PC-9 (cell line): Measurements from ENCODE around the gene C10orf95. TPM values are rescaled to one million over a fixed set of nuclear protein-coding genes. Genes with fewer than 3 reads are reported as not detected.

Experiments used
- BruUV-seq: library from RNA; stranded (reverse); fragments of 400-500 nt; replicated peaks from 2 replicates; lab custom pipeline; 2021; lab: Mats Ljungman, UMichigan
- CTCF ChIA-PET: fragments of 300-600 bp; sonication (Branson Sonifier 250); formaldehyde crosslinking; loops from one replicate; lab custom pipeline; 2022; ENCODE audit warnings: antibody characterized with exemption; lab: Charles Lee
- POLR2A ChIA-PET: fragments of 300-600 bp; sonication (Branson Sonifier 250); formaldehyde crosslinking; loops from one replicate; lab custom pipeline; 2022; ENCODE audit warnings: antibody characterized with exemption; ENCODE audit not compliant: unreplicated experiment; lab: Charles Lee
- DNase-seq, 2 experiments: peaks; one replicate each; pipeline versions ENCODE4 v3.0.0 to v3.0.0-alpha.2; 2015 to 2022; ENCODE audit warnings: mixed read lengths in 1 of 2
- H2AFZ ChIP-seq: fragments of 200-600 bp; sonication (generic); 2 replicates; pipeline ENCODE4 v1.8.1; 2017; ENCODE audit warnings: antibody characterized with exemption
- H3F3A ChIP-seq: fragments of 200-600 bp; sonication (generic); 2 replicates; pipeline ENCODE4 v1.8.1; 2017; ENCODE audit warnings: antibody characterized with exemption, mild to moderate bottlenecking, low read depth; ENCODE audit not compliant: insufficient read depth
- H3K27ac ChIP-seq: fragments of 200-600 bp; sonication (generic); 2 replicates; pipeline ENCODE4 v1.6.1; 2016; ENCODE audit warnings: mixed run types
- H3K27me3 ChIP-seq: fragments of 200-600 bp; sonication (generic); 2 replicates; pipeline ENCODE4 v1.6.1; 2016; ENCODE audit warnings: low read depth, mixed run types; ENCODE audit not compliant: insufficient read depth
- H3K36me3 ChIP-seq: fragments of 200-600 bp; sonication (generic); 2 replicates; pipeline ENCODE4 v1.6.1; 2016; ENCODE audit warnings: low read depth, mixed run types
- H3K4me1 ChIP-seq: fragments of 200-600 bp; sonication (generic); replicated peaks from 2 replicates; pipeline ENCODE4 v1.6.1; 2016; ENCODE audit warnings: mixed run types; ENCODE audit not compliant: insufficient read depth
- H3K4me2 ChIP-seq: fragments of 200-600 bp; sonication (generic); 2 replicates; pipeline ENCODE4 v1.6.1; 2017; ENCODE audit warnings: mixed run types
- H3K4me3 ChIP-seq: fragments of 200-600 bp; sonication (generic); 2 replicates; pipeline ENCODE4 v1.6.1; 2016; ENCODE audit warnings: mixed run types
- H3K79me2 ChIP-seq: fragments of 200-600 bp; sonication (generic); 2 replicates; pipeline ENCODE4 v1.6.1; 2017; ENCODE audit warnings: low read depth, mixed run types
- H3K9me2 ChIP-seq: fragments of 200-600 bp; sonication (generic); 2 replicates; pipeline ENCODE4 v1.8.1; 2017; ENCODE audit warnings: mild to moderate bottlenecking; ENCODE audit not compliant: insufficient read depth
- H3K9me3 ChIP-seq: fragments of 200-600 bp; sonication (generic); 2 replicates; pipeline ENCODE4 v1.8.1; 2016; ENCODE audit warnings: low read depth; ENCODE audit not compliant: insufficient read depth
- H4K20me1 ChIP-seq: fragments of 200-600 bp; sonication (generic); 2 replicates; pipeline ENCODE4 v1.8.1; 2017; ENCODE audit not compliant: insufficient read depth
- EZH2 ChIP-seq: fragments of 200-600 bp; sonication (generic); IDR thresholded peaks from 2 replicates; pipeline ENCODE4 v1.8.0; 2017; ENCODE audit warnings: antibody characterized with exemption, low read depth
- intact Hi-C: fragments of 100-400 bp; cut with micrococcal nuclease; formaldehyde crosslinking; loops from one replicate; pipeline ENCODE4 v1.10.0; 2022; ENCODE audit not compliant: unreplicated experiment
- total RNA-seq: library from RNA; stranded (reverse); gene quantifications from 2 replicates; pipeline ENCODE4 v1.2.3, GENCODE V29; 2021
- TF ChIP-seq, protein P1 (sequence below): fragments of 200-600 bp; sonication (generic); conservative IDR thresholded peaks from 2 replicates; pipeline ENCODE4 v1.6.1; 2017; ENCODE audit warnings: mixed run types, antibody characterized with exemption, mild to moderate bottlenecking, moderate library complexity

Gene C10orf95
- total RNA-seq, 1 experiment from 2014 or later = 1.0 TPM

DNA sequence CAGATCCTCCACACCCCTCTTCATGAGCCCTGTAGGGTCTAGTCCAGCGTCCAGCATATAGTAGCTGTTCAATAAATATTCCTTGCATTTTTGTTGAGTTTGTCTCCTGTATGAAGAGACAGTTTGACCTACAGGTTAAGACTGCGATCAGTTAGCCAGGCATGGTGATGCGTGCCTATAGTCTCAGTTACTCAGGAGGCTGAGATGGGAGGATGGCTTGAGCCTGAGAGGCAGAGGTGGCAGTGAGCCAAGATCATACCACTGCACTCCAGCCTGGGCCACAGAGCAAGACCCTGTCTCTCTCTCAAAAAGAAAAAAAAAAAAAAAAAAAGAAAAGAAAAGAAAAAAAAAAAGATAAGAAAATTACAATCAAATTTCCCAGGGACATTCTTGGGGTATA lies 13.8 kb downstream of the C10orf95 start:
- BruUV-seq = no TSS peak
- Histone ChIP-seq H3K9me2 (no peaks in the 10 kb centered on the region), H3K9me3 (no peaks in the 10 kb centered on the region), H3K4me2 (no peak overlapping the region), H3K36me3 (no peaks in the 10 kb centered on the region), H3K27ac (no peak overlapping the region), H2AFZ (no peak overlapping the region), H3K79me2 (no peaks in the 10 kb centered on the region), H3F3A (no peaks in the 10 kb centered on the region), H3K27me3 (no peaks in the 10 kb centered on the region), H4K20me1 (no peaks in the 10 kb centered on the region), H3K4me1 (no peaks in the 10 kb centered on the region), H3K4me3 (no peak overlapping the region)
- no peak for TF ChIP-seq EZH2
- TF ChIP-seq, protein P1, sequence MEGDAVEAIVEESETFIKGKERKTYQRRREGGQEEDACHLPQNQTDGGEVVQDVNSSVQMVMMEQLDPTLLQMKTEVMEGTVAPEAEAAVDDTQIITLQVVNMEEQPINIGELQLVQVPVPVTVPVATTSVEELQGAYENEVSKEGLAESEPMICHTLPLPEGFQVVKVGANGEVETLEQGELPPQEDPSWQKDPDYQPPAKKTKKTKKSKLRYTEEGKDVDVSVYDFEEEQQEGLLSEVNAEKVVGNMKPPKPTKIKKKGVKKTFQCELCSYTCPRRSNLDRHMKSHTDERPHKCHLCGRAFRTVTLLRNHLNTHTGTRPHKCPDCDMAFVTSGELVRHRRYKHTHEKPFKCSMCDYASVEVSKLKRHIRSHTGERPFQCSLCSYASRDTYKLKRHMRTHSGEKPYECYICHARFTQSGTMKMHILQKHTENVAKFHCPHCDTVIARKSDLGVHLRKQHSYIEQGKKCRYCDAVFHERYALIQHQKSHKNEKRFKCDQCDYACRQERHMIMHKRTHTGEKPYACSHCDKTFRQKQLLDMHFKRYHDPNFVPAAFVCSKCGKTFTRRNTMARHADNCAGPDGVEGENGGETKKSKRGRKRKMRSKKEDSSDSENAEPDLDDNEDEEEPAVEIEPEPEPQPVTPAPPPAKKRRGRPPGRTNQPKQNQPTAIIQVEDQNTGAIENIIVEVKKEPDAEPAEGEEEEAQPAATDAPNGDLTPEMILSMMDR = no peak
- intact Hi-C loops = no loop called here
- no peak for DNase-seq
- POLR2A ChIA-PET = no interaction called here
- CTCF ChIA-PET = no interaction called here

DNA sequence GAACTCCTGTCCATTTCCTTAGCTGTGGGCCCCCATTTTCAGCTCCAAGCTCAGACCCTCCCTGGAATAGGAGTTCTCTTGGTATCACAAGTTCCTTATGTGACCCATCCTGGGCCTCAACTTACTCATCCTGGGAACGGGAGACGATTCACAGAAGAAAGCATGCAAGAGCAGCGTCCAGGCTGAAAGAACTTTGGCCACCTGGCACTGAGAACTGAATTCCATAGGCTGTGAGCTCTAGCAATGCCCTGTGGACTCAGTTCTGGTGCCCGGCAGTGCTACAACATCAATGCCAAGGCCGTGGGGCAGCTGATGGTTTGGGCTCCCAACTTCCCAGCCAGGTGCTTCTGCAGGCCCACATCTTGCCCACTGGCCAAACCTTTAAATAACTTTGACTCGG lies 15.0 kb downstream of the C10orf95 start:
- intact Hi-C loops = no loop called here
- Histone ChIP-seq H4K20me1 (no peaks in the 10 kb centered on the region), H3K27ac (no peak overlapping the region), H3K27me3 (no peaks in the 10 kb centered on the region), H3K9me2 (no peaks in the 10 kb centered on the region), H3K79me2 (peaks cover 6% of the 10 kb centered on the region; the same call in 1 of the 2 replicates), H3K36me3 (no peaks in the 10 kb centered on the region), H3K4me3 (no peak overlapping the region), H3K4me1 (no peaks in the 10 kb centered on the region), H3K4me2 (no peak overlapping the region), H3K9me3 (no peaks in the 10 kb centered on the region), H2AFZ (no peak overlapping the region), H3F3A (no peaks in the 10 kb centered on the region)
- no peak for TF ChIP-seq EZH2
- TF ChIP-seq, protein P1 = no peak
- CTCF ChIA-PET = no interaction called here
- POLR2A ChIA-PET = no interaction called here
- no peak for DNase-seq
- no TSS peak for BruUV-seq

DNA sequence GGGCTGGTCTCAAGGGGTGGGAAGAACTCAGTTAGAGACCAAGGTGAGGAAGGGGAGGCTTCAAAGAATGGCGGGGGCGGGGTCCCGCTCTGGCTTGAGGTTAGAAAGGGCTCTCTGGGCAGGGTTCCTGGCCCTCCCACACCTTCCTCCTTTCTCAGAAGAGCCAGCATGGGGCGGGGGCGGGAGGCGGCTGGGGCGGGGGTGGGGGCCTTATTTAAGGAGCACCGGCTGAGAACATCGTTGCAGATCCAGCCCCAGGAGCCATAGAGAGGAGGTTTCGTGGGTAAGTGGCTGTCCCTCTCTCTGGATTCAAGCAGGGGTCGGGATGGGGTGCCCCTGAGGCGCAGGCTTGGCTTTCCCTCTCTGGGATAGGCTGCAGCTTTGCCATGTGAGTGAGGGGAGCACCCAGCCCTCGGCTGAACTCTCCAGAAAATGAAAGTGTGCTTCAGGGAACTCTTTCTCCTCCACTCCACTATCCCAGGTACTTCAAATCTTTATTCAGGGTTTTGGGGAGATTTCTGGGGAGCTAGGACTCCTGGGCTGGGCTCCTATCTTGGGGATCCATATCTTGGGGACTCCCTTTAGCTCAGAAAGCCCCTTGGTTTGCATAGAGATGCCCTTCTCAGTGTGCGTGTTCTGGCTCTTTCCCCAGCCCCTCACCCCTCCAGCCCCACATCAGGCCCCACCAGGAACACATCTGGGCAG lies 15.7 kb downstream of the C10orf95 start:
- no peaks in the 10 kb centered on the region for H3F3A ChIP-seq
- no peaks in the 10 kb centered on the region for H3K9me3 ChIP-seq
- no peak for DNase-seq
- no TSS peak for BruUV-seq
- H3K4me2 ChIP-seq = no peak overlapping the region
- no peaks in the 10 kb centered on the region for H4K20me1 ChIP-seq
- no peak overlapping the region for H3K27ac ChIP-seq
- intact Hi-C loops = no loop called here
- H3K9me2 ChIP-seq = no peaks in the 10 kb centered on the region
- peaks cover 6% of the 10 kb centered on the region; the same call in 1 of the 2 replicates for H3K79me2 ChIP-seq
- ChIA-PET POLR2A (no interaction called here), CTCF (no interaction called here)
- no peaks in the 10 kb centered on the region for H3K4me1 ChIP-seq
- TF ChIP-seq, protein P1 = no peak
- TF ChIP-seq EZH2 = no peak
- H3K4me3 ChIP-seq = no peak overlapping the region
- H3K27me3 ChIP-seq = no peaks in the 10 kb centered on the region
- H3K36me3 ChIP-seq = no peaks in the 10 kb centered on the region
- no peak overlapping the region for H2AFZ ChIP-seq
